CD4-positive, alpha-beta T cell (primary cell): ENCODE results near the gene MAPT. TPM values are rescaled to one million over a fixed set of nuclear protein-coding genes. Genes with fewer than 3 reads are reported as not detected.
A peak's percentile ranks its signal among the peaks of the same experiment; 100 is the strongest.

Experiments used
- ATAC-seq: fragments of 200-7000 bp; cut with Tn5 transposase; one replicate; pipeline ENCODE4 v1.10.0; 2022; ENCODE audit warnings: mild to moderate bottlenecking; ENCODE audit not compliant: poor library complexity
- CTCF ChIA-PET: fragments of 350-600 bp; sonication (Branson Sonifier 250); formaldehyde crosslinking; loops from one replicate; lab custom pipeline; 2021; ENCODE audit warnings: antibody characterized with exemption, inconsistent platforms; lab: Charles Lee
- POLR2A ChIA-PET: fragments of 350-600 bp; sonication (Branson Sonifier 250); formaldehyde crosslinking; loops from one replicate; lab custom pipeline; 2021; ENCODE audit warnings: antibody characterized with exemption, inconsistent platforms; lab: Charles Lee
- DNase-seq, 14 experiments: peaks; one replicate each; pipeline ENCODE4 v3.0.0-alpha.2; 2013 to 2020; ENCODE audit warnings: mixed read lengths in 2 of 14
- H3K27ac ChIP-seq, 2 donors: one replicate each; pipeline versions ENCODE4 v1.5.1 to v1.7.0; 2013; ENCODE audit warnings: low read length in 2 of 2, low read depth in 1 of 2, mild to moderate bottlenecking in 1 of 2
- H3K27me3 ChIP-seq, 2 experiments: 1 replicate in 1 of 2; 2 replicates in 1 of 2; pipeline versions ENCODE4 v1.6.1 to v1.7.0; 2013; ENCODE audit warnings: low read length in 2 of 2, control low read depth in 1 of 2, mild to moderate bottlenecking in 1 of 2, moderate library complexity in 1 of 2; ENCODE audit not compliant: insufficient read depth in 2 of 2, control insufficient read depth in 1 of 2
- H3K36me3 ChIP-seq: one replicate; pipeline ENCODE4 v1.6.1; 2013; ENCODE audit warnings: low read length, control low read depth; ENCODE audit not compliant: insufficient read depth
- H3K4me1 ChIP-seq: one replicate; pipeline ENCODE4 v1.6.1; 2013; ENCODE audit warnings: low read length, control low read depth; ENCODE audit not compliant: insufficient read depth
- H3K4me3 ChIP-seq: one replicate; pipeline ENCODE4 v1.5.1; 2013; ENCODE audit warnings: mild to moderate bottlenecking, low read length, moderate library complexity
- H3K9me3 ChIP-seq, 2 experiments: 1 replicate in 1 of 2; 2 replicates in 1 of 2; pipeline versions ENCODE4 v1.6.1 to v1.7.0; 2013; ENCODE audit warnings: low read length in 2 of 2, mild to moderate bottlenecking in 2 of 2, control low read depth in 1 of 2, moderate library complexity in 1 of 2; ENCODE audit not compliant: control insufficient read depth in 1 of 2, insufficient read depth in 1 of 2
- H3K27ac Mint-ChIP-seq: one replicate; pipeline ENCODE4 v1.8.0; 2020; ENCODE audit warnings: mixed read lengths
- H3K27me3 Mint-ChIP-seq: one replicate; pipeline ENCODE4 v1.8.0; 2021; ENCODE audit warnings: mixed read lengths
- H3K36me3 Mint-ChIP-seq: one replicate; pipeline ENCODE4 v1.8.0; 2021; ENCODE audit warnings: low read depth, mixed read lengths
- H3K4me1 Mint-ChIP-seq: one replicate; pipeline ENCODE4 v1.8.0; 2021; ENCODE audit warnings: low read depth, mixed read lengths
- H3K4me3 Mint-ChIP-seq: one replicate; pipeline ENCODE4 v1.8.0; 2020; ENCODE audit warnings: mild to moderate bottlenecking, mixed read lengths
- H3K9me3 Mint-ChIP-seq: one replicate; pipeline ENCODE4 v1.8.0; 2020; ENCODE audit warnings: mixed read lengths
- CTCF ChIP-seq: fragments of 200-600 bp; IDR thresholded peaks from one replicate; pipeline ENCODE4 v1.8.0; 2022; ENCODE audit warnings: antibody characterized with exemption, mild to moderate bottlenecking
- intact Hi-C, 2 experiments: fragments of 100-400 bp; cut with DNase I in 1 of 2; cut with micrococcal nuclease in 1 of 2; formaldehyde crosslinking; loops; one replicate each; pipeline versions ENCODE4 v1.15.1 to v1.9.0; 2023 to 2025; cut with DNase I, micrococcal nuclease
- total RNA-seq, 174 experiments: library from RNA in 2 of 174; stranded (reverse) in 2 of 174; gene quantifications; one replicate each; pipeline ENCODE4 v1.2.3 and lab custom pipeline; 2021 to 2026

The MAPT gene
- total RNA-seq, 2 experiments from 2014 or later = 0.41 to 0.53 TPM

GRCh38 chr17:46063241-46063640 is 168.9 kb downstream of the MAPT start:
- no peaks in the 10 kb centered on the region for H3K9me3 ChIP-seq
- H3K36me3 ChIP-seq = peaks cover 72% of the 10 kb centered on the region
- H3K4me3 ChIP-seq = no peak overlapping the region
- no peak for ATAC-seq
- ChIA-PET POLR2A (no interaction called here), CTCF (interaction anchor here (0.7 to 0.8 kb wide), 2 partner anchors 19 to 42 kb away, joined by 3 to 5 read pairs; no protein-coding TSS in a partner anchor)
- no peaks in the 10 kb centered on the region for H3K4me1 ChIP-seq
- no peak for TF ChIP-seq CTCF
- Mint-ChIP-seq H3K27me3 (no peaks in the 10 kb centered on the region), H3K9me3 (no peaks in the 10 kb centered on the region), H3K4me3 (no peak overlapping the region), H3K27ac (peak overlapping the region; percentile 55), H3K4me1 (peaks cover 43% of the 10 kb centered on the region), H3K36me3 (peaks cover 90% of the 10 kb centered on the region)
- H3K27ac ChIP-seq = no peak overlapping the region
- intact Hi-C loops = loop anchor here in 1 of 2 experiments (5.0 to 10.0 kb wide), 2 partner anchors 62 to 129 kb away; partner anchors contain the start of gene KANSL1
- DNase-seq = no peak
- no peaks in the 10 kb centered on the region for H3K27me3 ChIP-seq

- Mint-ChIP-seq H3K36me3 (peaks cover 87% of the 10 kb centered on the region), H3K27ac (peak overlapping the region; percentile 0), H3K4me1 (peaks cover 31% of the 10 kb centered on the region), H3K9me3 (no peaks in the 10 kb centered on the region), H3K4me3 (no peak overlapping the region), H3K27me3 (no peaks in the 10 kb centered on the region)
- ChIA-PET CTCF (no interaction called here), POLR2A (no interaction called here)
- no peaks in the 10 kb centered on the region for H3K27me3 ChIP-seq
- H3K36me3 ChIP-seq = peaks cover 62% of the 10 kb centered on the region
- DNase-seq (no peak), ATAC-seq (no peak)
- no peak overlapping the region for H3K4me3 ChIP-seq
- TF ChIP-seq CTCF = no peak
- H3K9me3 ChIP-seq = no peaks in the 10 kb centered on the region
- H3K4me1 ChIP-seq = no peaks in the 10 kb centered on the region
- no peak overlapping the region for H3K27ac ChIP-seq
- intact Hi-C loops = loop anchor here in 1 of 2 experiments (5.0 to 10.0 kb wide), 2 partner anchors 60 to 128 kb away; partner anchors contain the start of gene KANSL1
Measured at GRCh38 chr17:46064460-46064859, 170.1 kb downstream of the MAPT start.

- Histone ChIP-seq H3K9me3 (no peaks in the 10 kb centered on the region), H3K36me3 (peaks cover 15% of the 10 kb centered on the region), H3K27me3 (no peaks in the 10 kb centered on the region), H3K27ac (no peak overlapping the region), H3K4me3 (no peak overlapping the region), H3K4me1 (no peaks in the 10 kb centered on the region)
- DNase-seq (no peak), ATAC-seq (no peak)
- POLR2A ChIA-PET = interaction anchor here (1.3 kb wide), 1 partner anchor 121 kb away, joined by 4 read pairs; the partner anchor contains the start of gene KANSL1
- no peak for TF ChIP-seq CTCF
- CTCF ChIA-PET = interaction anchor here (0.5 to 1.9 kb wide), 5 partner anchors 9 to 121 kb away, joined by 3 to 5 read pairs (median 4); partner anchors contain the start of gene KANSL1
- no peak overlapping the region for H3K4me3 Mint-ChIP-seq
- no peaks in the 10 kb centered on the region for H3K9me3 Mint-ChIP-seq
- no peaks in the 10 kb centered on the region for H3K27me3 Mint-ChIP-seq
- H3K27ac Mint-ChIP-seq = peak overlapping the region; percentile 51
- intact Hi-C loops = no loop called here
- peaks cover 62% of the 10 kb centered on the region for H3K36me3 Mint-ChIP-seq
- peaks cover 62% of the 10 kb centered on the region for H3K4me1 Mint-ChIP-seq
Measured at GRCh38 chr17:46071796-46072195, 177.4 kb downstream of the MAPT start.
